ENCODE measurements around the gene CTPS1.
A peak's percentile ranks its signal among the peaks of the same experiment; 100 is the strongest.

CTPS1 gene

GRCh38 chr1:41003640-41004220 lies 24.2 kb downstream of the CTPS1 start:
- peak; percentile 100 for DNase-seq

GRCh38 chr1:41005876-41006275 lies 26.4 kb downstream of the CTPS1 start:
- no peak for DNase-seq

DNA sequence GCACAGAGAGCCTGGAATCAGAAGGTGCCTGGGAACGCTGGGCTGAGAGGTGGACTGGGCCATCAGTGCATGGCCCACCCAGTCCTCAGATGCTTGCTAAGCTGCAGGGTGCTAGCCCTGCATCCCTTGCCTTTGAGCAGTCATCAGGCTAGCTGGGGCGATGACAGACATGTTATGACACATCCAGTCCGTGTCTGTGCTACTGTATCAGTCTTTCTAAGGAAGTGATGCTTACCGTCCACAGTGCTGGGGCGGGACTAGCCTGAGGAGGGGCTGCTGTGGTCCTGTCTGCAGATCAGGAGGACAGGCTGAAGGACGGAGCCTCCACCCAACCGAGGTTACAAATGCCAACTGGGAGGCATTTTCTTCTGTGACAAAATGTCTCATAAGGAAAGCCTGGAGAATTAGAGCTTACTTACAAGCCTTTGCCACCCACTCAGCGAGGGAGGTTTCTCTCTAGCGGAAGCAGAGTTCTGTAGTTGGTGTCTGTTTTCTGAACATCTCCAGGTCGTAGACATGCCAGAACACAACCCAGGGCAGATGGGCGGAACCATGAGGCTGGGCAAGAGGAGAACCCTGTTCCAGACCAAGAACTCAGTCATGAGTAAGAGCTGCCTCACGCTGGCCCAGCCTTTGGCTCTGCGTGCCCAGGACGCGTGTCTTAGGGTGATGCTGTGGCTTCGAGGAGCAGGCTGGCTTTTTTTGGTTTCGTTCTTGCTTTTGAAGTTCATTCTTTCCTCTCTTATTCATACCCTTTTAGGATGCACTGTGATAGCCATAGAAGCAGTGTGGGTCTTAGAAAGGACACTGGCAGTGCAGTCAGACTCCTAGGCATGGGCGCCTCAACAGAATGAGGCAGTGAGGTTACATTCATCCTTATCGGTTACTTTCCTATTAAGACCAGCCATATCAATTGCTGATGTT lies 27.7 kb downstream of the CTPS1 start:
- no peak for DNase-seq

DNA sequence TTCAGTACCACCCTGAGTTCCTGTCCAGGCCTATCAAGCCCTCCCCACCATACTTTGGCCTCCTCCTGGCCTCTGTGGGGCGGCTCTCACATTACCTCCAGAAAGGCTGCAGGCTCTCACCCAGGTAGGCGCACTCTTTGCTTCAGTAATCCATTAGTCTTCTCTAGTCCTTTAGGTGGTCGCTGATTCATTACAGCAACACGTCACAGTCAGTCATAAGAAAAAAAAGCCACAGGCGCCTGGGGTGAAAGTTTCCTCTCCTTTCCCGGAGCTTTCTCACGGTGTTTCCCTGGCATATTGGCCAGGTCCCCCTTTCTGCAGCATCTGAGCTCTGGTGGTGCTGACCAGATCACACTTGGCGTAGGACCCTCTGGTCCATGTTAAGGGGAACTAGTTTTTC lies 30.0 kb downstream of the CTPS1 start:
- DNase-seq, result no peak

GRCh38 chr1:41010345-41010744 lies 30.8 kb downstream of the CTPS1 start:
- no peak for DNase-seq

GRCh38 chr1:41013024-41013423 lies 33.5 kb downstream of the CTPS1 start:
- DNase-seq, result no peak

- no peak for DNase-seq
These were observed 34.3 kb downstream of the CTPS1 start for GRCh38 chr1:41013796-41014195.

DNA sequence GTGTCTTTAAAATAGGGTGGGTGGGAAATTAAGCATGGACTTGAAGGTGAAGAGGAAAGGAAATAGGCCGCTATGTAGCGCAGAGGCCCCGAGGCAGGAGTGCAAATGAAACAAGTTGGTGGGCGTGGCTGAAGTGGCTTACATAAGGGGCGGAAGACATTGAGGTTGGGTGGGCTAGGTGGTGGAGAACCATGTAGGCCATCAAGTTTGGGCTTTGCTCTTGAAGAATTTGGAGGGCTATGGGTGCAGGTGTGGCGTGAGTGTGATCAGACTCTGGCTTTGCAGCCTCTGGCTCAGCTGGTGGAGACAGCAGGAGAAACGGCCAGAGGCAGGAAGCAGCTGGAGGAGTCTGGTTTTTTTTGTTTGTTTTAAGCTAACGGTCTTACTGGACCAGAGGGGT lies 35.4 kb downstream of the CTPS1 start:
- no peak for DNase-seq

- DNase-seq, result no peak
These were observed 35.9 kb downstream of the CTPS1 start for GRCh38 chr1:41015281-41015896.

GRCh38 chr1:41015897-41016470 lies 36.5 kb downstream of the CTPS1 start:
- no peak for DNase-seq

- DNase-seq, result no peak
These were observed 37.9 kb downstream of the CTPS1 start for GRCh38 chr1:41017141-41018017.

- no peak for DNase-seq
These were observed 38.5 kb downstream of the CTPS1 start for GRCh38 chr1:41018018-41018410.

GRCh38 chr1:41019353-41019745 lies 39.9 kb downstream of the CTPS1 start:
- DNase-seq, result no peak

DNA sequence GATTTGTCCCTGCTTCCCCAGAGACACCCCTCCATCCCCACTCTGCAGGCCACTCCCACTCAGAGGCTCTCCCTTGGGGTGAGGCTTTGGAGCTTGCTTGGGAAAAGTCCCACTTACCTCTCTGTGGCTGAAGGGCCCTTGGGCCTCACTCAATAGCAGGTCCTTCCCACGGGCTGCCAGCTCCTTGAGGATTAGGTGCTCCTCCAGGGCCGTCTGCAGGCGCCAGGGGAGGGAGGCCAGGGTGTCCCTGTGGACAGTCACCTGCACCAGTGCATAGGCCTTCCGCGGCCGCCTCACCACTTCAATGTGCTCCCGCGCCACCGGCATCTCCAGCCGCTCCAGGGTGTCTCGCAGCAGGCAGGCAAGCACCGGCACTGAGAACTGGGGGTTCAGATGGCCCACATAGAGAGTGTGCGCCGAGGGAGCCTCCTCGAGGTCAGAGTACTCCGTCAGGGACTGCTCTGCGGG lies 40.6 kb downstream of the CTPS1 start:
- no peak for DNase-seq

DNA sequence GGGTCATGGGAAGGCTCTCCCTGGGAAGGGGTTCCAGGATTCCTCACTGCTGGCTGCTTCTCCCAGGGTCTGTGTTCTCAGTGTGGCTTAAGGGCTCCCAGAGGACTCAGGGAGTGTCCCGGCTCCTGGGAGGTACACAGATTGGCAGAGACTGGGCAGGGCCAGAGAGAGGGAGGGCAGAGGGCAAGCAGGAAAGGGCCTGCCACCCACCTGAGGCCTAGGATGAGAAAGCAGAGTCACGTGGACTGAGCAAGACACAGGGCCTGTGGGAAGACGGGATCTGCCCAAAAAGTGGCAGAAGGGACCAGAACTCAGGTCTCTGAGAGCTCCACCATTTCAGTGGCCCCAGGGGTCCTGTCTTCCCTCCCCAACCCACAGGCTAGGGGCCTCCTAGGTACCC lies 41.2 kb downstream of the CTPS1 start:
- no peak for DNase-seq

GRCh38 chr1:41021526-41022308 lies 42.2 kb downstream of the CTPS1 start, which contains the start of gene SLFNL1:
Gene SLFNL1, minus strand, starts transcription at chr1:41021725. Its CDS starts 1,065 bp downstream, at chr1:41020660.
- DNase-seq, result peak; percentile 58

DNA sequence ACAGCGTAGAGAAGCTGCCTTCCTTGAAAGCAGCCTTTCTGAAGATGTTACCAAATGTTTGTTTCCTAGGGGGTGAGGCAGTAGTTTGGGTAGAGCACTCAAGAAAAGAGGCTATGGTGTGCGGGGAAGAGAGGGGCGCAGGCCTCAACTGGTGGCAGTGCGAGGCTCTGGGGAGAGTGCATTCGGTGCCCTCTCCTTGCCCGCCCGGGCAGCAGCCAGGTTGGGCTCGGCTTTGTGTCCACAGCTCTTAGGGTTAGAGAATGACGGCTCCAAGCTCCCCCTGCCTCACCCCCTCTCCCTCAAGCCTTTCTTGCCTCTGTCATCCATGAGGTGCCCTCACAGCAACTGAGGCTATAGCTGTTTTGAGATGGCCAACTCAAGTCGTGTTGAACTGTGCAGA lies 42.9 kb downstream of the CTPS1 start:
- no peak for DNase-seq

DNA sequence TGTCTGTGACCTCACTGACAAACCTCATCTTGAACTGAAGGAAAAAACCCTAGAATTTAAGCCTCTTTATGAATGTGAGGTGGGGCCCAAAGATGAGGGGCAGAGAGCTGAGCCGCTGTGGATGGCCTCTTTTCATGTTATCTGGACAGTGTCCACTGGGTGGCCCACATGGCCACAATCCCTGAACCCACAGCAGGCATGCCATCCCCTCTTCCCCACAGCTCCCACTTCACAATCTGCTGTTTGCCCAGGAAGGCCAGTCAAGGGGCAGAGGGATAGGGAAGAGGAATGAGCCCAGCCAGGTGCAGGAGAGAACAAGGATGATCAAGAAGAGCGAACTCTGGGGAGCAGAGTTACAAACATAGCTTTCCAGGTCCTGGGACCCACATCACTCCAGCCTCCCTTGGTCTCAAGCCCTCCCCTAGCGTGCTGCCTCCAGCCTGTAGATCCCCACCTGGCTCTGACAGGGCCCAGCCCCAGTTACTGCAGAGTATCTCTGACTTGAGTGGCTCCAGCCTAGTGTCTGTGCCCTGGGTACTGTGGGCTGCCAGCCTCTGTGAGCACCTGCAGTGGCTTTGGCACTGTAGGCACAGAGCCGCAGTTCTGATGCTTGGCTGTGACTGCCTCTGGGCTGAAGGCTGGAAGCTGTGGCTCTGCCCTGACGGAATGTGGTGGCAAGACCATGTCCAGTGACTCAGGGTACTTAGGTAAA lies 43.9 kb downstream of the CTPS1 start:
- DNase-seq, result no peak

GRCh38 chr1:41024953-41025352 lies 45.5 kb downstream of the CTPS1 start:
- no peak for DNase-seq

- DNase-seq, result no peak
These were observed 46.7 kb downstream of the CTPS1 start for GRCh38 chr1:41025979-41026819.

All from hematopoietic multipotent progenitor cell treated with erythropoietin and hydrocortisone succinate and interleukin-3 and kit ligand, for 4 days (in vitro differentiated cells).